GM21619 (cell line): ENCODE measurements around the gene SLC52A1.
"Not testable (repeated sequence)": the region's sequence is repeated elsewhere in the genome, so short reads cannot be mapped to it uniquely, and the experiment has no call there.

ENCODE experiments used
- ATAC-seq: cut with Tn5 transposase; IDR thresholded peaks from one replicate; pipeline ENCODE4 v1.9.1; 2021; ENCODE audit not compliant: unreplicated experiment

The SLC52A1 gene

DNA sequence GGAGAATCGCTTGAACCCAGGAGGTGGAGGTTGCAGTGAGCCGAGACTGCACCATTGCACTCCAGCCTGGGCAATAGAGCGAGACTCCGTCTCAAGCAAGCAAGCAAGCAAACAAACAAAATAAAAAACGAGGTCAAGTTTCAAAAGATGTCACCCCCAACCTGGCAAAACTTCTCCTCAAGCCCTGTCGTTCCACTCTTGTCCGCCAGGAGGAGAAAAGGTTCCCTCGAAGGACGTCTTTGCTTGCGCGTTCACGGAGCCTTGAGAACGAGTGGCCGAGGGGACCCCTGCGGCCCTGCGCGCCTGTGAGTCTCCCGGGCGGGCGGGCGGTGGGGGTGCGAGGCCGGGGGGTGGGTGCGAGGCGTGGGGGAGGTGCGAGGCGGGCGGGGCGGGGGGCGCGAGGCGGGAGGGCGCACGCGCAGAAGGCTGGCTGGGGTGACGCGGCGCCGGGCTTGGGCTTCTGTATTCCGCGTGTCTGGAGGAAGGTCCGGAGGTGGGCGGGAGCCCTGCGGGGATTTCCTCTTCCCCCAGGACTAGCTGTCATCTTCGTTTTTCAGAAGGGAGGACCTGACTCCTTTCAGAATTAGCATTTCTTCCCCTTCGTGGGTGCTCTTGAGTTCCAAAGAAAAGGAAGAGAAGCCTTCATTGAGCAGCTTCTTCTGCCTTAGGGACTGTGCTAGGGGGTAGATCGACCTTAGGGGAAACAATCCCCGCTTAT, 3.7 kb downstream of the SLC52A1 start:
- peak; percentile 69 for ATAC-seq

DNA sequence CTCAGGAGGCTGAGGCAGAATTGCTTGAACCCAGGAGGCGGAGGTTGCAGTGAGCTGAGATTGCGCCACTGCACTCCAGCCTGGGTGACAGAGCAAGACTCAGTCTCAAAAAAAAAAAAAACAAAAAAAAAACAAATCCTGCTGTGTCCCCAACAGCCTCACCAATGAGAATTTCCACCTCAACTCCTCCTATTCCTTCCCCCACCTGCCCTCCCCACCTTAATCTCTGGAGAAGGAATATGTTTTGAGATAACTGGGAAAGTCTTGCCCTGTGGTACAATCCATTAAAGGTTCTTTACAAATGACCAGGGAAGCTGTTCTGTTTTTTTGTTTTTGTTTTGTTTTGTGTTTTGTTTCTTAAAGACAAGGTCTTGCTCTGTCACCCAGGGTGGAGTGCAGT, 5.1 kb downstream of the SLC52A1 start:
- not testable (repeated sequence) for ATAC-seq

DNA sequence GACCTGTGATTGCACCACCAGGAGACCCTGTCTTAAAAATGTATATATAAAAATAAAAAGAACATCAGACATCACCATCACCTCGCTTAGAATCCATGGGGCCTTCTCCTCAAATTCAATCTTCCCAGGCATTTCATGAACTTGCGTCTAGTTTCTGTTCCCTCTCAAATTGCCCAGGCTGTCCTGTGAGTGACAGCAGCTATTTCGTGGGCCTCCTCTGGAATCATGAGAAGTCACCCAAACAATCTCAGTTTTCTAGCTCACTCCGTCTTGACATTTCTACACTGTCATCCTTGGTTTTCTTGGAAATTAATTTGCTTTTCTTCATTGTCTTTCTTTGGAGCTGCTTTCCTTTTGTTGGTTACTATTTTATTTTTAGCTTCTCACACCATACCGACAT, 7.3 kb downstream of the SLC52A1 start:
- no peak for ATAC-seq

DNA sequence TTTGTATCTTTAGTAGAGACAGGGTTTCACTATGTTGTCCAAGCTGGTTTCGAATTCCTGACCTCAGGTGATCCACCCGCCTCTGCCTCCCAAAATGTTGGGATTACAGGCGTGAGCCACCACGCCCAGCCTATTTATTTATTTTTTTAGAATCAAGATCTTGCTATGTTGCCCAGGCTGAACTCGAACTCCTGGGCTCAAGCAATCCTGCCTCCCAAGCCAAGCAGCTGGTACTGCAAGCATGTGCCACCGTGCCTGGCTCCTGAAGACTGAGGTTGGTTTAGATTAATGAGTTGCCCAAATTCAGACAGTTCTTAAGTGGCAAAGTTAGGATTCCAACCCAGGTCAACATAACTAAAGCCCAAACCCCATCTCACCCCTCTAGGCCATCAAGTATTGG, 7.9 kb downstream of the SLC52A1 start:
- ATAC-seq = no peak

DNA sequence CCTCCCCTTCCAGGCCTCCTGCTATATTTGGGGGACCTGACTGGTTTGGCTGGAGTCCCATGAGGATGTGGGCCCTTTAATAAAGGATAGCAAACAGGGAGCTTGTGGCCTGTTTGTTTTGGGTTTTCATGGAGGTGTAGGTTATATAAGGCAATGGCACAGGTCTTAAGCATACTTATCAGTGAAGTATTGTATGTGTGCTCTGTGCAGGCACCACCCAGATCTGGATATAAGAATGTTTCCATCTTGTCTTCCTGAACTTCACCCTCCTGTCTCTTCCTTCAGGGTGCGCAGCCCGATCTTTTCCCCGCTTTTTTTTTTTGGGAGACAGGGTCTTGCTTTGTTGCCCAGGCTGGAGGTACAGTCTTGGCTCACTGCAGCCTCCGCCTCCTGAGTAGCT, 10.6 kb downstream of the SLC52A1 start:
- ATAC-seq = no peak

DNA sequence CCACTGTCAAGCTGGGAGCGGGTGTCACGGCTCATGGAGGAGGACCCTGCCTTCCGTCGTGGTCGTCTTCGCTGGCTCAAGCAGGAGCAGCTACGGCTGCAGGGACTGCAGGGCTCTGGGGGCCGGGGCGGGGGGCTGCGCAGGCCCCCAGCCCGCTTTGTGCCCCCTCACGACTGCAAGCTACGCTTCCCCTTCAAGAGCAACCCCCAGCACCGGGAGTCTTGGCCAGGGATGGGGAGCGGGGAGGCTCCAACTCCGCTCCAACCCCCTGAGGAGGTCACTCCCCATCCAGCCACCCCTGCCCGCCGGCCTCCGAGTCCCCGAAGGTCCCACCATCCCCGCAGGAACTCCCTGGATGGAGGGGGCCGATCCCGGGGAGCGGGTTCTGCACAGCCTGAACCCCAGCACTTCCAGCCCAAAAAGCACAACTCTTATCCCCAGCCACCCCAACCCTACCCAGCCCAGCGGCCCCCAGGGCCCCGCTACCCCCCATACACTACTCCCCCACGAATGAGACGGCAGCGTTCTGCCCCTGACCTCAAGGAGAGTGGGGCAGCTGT, 11.6 kb downstream of the SLC52A1 start:
- no peak for ATAC-seq

DNA sequence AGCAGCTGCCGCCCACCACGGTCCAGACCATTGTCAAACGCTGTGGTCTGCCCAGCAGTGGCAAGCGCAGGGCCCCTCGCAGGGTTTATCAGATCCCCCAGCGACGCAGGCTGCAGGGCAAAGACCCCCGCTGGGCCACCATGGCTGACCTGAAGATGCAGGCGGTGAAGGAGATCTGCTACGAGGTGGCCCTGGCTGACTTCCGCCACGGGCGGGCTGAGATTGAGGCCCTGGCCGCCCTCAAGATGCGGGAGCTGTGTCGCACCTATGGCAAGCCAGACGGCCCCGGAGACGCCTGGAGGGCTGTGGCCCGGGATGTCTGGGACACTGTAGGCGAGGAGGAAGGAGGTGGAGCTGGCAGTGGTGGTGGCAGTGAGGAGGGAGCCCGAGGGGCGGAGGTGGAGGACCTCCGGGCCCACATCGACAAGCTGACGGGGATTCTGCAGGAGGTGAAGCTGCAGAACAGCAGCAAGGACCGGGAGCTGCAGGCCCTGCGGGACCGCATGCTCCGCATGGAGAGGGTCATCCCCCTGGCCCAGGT, 13.0 kb downstream of the SLC52A1 start:
- ATAC-seq = no peak

DNA sequence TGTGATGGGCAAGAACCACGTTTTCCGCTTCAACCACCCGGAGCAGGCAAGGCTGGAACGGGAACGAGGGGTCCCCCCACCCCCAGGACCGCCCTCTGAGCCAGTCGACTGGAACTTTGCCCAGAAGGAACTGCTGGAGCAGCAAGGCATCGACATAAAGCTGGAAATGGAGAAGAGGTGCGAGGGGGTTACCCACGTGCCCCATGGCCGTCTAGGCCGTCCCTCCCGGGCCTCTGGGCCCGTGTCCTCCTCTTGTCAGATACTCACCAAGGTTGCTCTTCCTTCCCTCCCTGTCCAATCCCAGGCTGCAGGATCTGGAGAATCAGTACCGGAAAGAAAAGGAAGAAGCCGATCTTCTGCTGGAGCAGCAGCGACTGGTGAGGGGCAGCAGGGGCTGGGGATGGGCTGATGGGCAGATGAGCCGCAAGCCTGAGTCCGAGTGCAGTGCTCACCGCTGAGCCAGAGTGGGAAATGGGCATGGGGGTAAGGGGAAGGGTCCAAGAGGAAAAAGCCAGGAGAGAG, 14.7 kb downstream of the SLC52A1 start:
- ATAC-seq = no peak

DNA sequence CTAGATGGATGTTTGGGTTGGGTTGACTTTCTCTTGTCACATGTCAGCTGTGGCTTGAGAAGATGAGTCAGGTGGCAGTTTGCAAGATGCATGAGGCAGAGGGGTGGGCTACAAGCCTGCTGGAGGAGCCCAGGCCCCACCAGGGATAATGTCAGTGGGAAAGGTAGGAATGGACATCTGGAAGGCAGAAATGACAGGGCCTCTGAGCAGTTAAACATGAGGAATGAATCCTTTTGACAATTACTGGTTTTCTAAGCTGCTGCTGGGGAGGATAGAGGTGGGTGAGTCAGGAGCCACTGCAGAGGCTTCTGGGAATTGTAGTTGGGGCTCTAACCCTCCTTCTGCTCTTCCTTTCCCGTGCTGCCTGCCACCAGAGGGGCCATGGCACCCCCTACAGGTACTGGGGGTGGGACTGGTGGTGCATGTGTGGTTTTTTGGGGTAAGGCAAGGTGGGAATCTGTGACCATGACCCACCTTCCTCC, 15.7 kb downstream of the SLC52A1 start:
- no peak for ATAC-seq

DNA sequence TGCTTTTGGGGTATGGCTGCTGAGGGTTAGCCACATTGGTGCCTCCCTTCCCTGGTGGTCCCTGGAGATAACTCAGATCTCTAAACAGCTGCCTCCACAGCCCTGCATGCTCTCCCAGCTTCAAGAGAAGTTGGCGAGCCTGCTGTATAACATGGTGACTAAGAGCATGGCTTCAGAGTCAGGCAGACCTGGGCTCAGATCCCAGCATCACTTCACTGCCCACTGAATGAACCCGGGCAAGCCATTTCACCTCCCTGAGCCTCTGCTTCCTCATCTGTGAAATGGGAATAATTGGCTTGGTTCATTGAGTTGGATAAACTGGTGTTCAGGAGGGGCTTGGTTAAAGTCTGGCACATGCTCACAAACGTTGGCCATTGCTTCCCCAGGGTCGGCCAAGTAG, 20.9 kb downstream of the SLC52A1 start:
- no peak for ATAC-seq

DNA sequence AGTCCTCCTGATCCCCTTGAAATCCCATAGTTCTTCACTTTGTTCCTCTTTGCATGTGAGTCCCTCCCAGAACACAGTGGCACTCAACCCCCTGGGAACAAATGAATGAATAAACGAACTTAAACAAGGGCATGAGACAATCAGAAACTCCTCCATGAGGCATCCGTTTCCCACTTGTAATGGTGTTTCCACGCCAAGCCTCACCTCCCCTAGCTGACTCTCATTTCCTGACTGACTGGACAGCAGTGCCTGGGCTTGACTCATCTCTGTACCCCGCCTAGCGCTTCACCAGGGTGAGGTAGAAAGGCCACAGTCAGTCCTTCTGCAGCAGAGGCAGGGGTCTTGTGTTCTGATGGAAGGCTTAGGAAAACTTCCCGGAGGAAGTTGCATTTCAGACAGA, 23.3 kb downstream of the SLC52A1 start:
- no peak for ATAC-seq

DNA sequence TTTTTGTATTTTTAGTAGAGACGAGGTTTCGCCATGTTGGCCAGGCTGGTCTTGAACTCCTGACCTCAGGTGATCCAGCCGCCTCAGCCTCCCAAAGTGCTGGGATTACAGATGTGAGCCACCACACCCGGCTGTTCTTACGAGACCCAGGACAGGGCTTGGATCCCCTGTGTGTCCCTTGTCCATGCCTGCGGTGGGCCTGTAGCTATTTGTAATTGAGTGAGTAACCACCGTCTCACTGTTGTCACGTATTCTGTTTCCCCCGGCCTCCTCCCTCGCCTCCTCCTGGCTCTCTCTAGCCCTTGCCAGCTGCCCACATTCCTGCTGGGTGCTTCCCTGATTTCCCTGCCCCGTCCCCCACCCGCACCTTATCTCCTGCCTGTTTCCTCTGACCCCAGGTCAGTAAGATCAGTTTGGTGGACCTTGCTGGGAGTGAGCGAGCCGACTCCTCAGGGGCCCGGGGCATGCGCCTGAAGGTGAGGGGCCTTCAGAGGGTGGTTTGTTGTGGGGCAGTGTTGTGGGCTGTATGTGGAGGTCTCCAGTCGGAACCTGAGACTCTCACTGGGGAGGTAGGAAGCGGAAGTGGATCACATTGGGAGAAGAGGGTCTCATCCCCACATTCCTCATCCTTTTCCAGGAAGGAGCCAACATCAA, 31.9 kb downstream of the SLC52A1 start:
- ATAC-seq = no peak

DNA sequence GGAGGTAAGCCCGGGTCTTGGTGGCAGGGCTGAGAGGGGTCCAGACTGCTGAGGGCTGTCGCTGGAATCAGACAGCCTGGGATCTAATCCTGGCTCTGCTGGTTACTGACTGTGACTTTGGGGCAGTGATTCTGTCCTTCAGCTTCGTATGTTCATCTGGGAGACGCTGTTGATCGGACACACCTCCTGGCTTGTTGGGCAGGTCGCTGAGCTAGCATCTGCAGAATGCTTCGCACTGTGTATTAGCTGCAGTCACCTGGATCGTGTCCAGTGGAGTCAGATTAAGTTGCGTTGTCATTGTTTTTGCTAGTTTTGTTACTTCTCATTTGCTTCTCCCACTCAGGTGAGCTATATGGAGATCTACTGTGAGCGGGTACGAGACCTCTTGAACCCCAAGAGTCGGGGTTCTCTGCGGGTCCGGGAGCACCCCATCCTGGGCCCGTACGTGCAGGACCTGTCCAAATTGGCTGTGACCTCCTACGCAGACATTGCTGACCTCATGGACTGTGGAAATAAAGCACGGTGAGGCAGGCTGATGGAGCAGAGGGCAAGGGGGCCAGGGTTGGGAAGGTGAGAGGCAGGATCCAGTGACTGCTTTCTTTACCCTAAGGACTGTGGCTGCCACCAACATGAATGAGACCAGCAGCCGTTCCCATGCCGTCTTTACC, 33.0 kb downstream of the SLC52A1 start:
- ATAC-seq = no peak

DNA sequence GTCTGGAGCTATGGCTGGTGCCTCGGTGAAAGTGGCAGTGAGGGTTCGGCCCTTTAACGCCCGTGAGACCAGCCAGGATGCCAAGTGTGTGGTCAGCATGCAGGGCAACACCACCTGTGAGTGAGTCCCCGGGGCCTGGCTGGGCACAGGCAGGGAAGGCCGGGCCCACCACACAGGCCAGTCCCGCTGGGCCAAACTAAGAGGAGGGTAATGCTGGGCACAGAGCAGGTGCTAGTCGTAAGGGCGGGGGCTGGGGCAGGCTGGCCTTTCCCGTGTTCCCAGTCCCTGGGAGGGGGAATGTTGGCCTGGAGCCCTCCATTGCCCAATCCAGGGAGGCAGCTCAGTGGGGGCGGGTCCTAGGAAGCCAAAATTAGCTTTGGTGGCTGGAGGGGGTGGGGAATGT, 35.0 kb downstream of the SLC52A1 start:
- no peak for ATAC-seq

DNA sequence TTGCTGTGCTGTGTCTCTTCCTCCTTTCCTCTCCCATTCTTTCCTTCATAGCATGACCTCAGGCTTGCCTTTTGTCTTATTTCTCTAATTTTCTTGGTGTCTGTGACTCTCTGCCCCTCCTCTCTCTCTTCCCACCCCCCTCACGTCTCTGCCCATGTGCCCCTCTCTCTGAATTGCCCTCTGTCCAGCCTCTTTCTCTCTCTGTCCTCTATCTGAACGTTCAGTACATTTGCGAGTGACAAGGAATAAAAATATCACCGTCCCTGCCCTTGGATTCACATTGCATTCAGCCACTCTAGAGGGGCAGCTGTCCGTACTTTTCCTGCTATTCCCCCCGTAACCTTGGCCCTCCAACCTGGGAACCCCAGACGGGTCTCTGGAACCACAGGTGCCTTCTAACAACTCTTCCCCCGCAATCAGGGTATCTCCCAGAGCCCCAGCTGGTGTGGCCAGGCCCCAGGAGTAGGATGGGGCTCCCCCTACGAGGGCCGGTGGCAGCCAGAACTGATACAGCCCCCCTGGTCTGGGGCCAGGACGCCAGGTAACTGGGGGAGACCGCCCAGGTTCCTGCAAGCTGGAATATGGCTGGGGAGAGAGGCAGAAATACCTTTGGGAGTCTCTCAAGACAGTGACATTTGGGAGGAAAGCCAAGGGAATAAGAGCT, 35.7 kb downstream of the SLC52A1 start:
- no peak for ATAC-seq

DNA sequence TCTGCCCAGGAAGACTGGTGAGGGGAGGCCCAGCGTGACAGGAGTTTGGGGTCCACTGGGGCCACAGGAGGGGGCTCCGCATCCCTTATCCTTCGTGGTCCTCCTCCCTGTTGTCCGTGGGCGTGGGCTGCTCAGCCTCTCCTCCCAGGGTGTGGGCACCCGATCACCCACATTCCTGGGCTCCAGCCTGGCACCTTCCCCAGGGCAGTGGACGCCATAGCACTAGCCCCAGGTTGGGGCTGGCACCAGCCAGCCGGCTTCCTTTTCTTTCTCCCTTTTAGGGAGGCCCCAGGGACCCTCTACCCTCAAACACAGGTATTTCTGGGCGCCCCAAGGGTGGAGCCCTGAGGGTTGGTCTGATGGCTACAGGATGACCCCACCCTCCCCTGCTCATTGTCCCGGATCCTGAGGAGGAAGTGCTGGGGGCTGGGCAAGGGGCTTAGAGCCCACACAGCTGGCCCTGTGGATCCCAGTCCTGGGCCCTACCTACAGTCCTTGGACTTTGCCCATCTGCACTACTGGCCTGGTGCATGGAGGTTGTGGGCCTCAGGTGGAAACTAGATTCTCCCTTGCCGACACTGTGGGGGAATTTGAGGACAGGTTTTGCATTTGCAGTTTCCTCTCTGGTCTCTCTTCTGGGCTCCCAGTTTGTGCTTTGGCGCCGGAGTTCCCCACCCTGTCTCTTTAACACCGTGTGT, 36.3 kb downstream of the SLC52A1 start:
- no peak for ATAC-seq

DNA sequence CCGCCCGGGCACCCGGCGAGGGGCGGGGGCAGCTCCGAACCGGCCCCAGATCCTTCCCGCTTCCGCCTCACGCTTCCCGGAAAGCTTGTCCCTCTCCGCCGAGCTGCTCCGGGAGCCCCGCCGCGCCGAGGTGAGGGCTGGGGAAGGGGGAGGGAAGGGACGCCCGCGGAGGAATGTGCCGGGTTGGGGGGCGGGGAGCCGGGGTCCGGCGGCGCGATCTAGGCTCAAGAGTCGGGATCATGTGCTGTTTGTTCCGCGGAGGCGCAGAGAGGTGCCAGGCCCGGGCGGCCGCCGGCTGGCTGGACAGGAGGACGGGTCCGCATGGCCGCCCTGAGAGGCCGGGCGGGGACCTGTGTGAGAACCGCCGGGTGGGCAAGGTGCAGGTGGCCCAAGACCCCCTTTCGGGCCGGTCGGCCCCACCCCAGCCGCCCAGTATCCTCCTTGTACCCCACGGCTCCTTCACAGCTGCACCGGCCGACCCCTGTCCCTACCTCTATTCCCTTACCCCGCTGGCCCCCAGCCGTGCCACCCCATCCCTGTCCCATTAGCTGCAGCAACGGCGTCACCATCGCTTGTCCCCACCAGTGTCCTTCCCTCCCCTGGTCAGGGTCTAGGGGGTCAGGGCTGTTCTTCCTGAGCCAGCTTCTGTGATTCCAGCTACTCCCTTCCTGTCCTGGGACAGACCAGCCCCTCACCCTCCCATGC, 37.0 kb downstream of the SLC52A1 start:
- ATAC-seq = peak; percentile 6

DNA sequence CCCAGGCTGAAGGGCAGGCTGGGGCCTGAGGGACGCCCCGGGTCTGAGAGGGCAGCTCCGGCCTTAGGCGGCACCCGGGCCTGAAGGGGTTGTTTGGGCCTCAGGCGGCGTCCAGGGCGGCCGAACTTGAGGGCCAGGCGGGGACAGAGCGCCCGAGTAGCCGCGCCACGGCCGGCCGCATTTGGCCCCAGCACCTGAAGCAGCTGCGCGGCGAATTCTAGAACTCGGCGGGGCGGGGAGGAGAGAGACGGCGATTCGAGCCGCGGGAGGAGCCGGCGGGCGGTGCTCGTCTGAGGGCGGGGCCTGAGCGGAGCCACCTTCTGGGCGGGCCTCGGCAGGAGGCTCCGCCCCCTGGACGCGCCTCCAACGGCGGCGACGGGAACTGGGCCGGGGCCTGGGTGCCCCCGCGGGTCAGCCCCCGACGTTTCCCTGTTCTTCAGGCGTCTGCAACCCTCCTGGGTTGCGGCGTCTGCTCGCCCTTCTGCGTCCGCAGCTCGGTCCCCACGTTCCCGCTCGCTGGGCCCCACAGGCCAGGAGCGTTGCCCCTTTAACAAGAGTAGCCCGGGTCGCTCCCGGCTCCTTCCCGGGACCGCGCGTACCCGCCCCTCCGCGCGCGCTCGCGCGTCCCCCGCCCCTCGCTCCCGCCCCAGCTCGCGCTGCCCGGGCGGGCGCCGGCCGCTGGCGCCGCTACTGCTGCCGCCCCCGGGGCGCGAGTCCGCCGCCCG, 37.8 kb downstream of the SLC52A1 start, which contains the start of the genes INCA1 and KIF1C:
INCA1 (minus strand) TSS at position 221 of the 725 bp plus-strand sequence. CDS start 3,085 bp downstream, outside the sequence.
KIF1C (plus strand) TSS at position 649 of the 725 bp plus-strand sequence. CDS start 2,297 bp downstream, outside the sequence.
- ATAC-seq = peak; percentile 81
